ELR (cell line): ENCODE measurements around the gene IFT80.

Source experiments
- DNase-seq: peaks from one replicate; pipeline ENCODE4 v3.0.0-alpha.2; 2015; ENCODE audit warnings: low read depth

IFT80 gene

GRCh38 chr3:160399125-160400029, at the start of gene IFT80, which contains the start of gene SMC4:
Gene IFT80 (minus strand): TSS chr3:160399225. CDS start chr3:160384600, 14,625 bp downstream.
Gene SMC4 (plus strand): TSS chr3:160399650. CDS start chr3:160400827, 1,177 bp downstream.
- DNase-seq: peak; percentile 97

DNA sequence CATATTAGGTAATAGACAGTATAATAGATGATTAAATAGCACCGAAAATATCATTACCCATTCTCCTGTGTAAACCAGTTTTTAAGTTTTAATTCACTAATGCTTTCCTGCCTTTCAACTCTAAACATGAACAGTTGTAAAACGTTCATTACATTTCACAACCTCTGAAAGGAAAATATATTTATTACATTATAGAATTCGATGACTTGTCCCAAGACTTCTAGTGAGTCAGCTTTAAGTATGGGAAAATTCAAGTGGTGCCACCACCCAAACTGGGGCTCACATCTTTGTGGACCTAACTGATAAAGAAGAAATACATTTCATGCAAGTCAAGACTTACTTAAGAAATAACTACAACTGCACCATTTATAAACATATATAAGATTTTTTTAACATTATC, 48.5 kb upstream of the IFT80 start:
- DNase-seq: peak; percentile 78

DNA sequence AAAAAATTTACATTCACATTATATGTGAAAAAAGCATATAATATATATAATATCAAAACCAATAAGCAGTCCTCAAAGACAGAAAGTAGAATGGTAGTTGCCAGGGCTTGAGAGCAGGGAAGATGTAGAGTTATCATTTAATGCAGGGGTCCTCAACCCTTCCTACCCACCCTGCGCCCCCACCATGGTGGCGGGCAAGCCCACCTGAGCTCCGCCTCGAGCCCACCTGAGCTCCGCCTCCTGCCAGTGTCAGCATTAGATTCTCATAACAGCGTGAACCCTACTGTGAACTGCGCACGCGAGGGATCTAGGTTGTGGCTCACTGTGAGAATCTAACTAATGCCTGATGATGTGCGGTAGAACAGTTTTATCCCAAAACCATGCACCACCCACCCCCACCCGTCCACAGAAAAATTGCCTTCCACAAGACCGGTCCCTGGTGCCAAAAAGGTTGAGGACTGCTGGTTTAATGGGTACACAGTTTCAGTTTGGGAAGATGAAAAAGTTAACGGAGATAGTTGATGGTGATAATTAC, 47.6 kb upstream of the IFT80 start:
- no peak for DNase-seq

GRCh38 chr3:160445854-160446253, 46.8 kb upstream of the IFT80 start:
- no peak for DNase-seq

DNA sequence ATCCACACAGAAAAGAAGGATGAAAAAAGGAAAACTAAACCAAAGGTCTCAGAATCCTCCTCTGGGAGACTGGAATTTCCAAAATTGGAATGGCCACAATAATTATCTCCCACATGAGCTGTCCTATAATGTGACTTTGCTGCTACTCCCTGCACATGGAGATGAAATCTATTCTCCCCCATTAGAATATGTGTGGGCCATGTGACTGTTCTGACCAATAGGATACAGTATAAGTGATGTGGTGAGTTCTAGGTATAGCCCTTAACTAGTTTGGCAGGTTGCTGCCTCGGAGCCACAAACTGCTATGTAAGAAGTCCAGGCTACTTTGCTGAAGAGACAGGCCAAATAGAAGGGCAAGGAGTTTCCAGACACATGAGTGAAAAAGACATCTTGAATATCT, 45.4 kb upstream of the IFT80 start:
- DNase-seq: peak; percentile 27

DNA sequence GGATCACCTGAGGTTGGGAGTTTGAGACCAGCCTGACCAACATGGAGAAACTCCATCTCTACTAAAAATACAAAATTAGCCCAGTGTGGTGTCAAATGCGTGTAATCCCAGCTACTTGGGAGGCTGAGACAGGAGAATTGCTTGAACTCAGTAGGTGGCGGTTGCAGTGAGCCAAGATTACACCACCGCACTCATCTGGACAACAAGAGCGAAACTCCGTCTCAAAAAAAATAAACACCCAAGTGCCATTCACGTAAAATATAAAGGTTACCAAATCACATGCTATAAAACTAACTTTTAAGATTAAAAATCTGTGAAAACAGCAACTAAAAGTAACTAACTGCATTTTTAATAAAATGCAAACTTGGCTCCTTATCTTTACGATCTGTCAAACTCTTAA, 41.7 kb upstream of the IFT80 start:
- no peak for DNase-seq

- DNase-seq: no peak
Observed at GRCh38 chr3:160437083-160437455, 38.0 kb upstream of the IFT80 start.

DNA sequence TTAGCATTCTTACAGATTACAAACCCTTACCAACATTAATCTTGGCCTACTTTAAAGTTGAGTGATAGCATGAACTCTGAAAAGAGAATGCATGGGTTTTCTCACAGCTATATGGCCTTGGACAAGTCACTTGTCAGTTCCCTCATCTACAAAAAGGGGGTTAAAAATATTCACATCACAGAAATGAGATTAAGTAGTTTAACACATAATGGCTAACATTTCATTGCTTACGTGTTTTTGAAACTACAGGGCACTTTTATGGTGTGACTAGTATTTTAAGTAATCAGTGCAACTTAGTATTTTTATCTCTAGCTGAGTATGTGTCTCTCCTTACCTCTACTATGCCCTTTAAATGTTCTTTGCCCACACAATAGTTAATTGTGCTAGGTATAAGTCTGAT, 36.7 kb upstream of the IFT80 start:
- no peak for DNase-seq

GRCh38 chr3:160435095-160435494, 36.1 kb upstream of the IFT80 start:
- no peak for DNase-seq

GRCh38 chr3:160434071-160434470, 35.0 kb upstream of the IFT80 start:
- no peak for DNase-seq

DNA sequence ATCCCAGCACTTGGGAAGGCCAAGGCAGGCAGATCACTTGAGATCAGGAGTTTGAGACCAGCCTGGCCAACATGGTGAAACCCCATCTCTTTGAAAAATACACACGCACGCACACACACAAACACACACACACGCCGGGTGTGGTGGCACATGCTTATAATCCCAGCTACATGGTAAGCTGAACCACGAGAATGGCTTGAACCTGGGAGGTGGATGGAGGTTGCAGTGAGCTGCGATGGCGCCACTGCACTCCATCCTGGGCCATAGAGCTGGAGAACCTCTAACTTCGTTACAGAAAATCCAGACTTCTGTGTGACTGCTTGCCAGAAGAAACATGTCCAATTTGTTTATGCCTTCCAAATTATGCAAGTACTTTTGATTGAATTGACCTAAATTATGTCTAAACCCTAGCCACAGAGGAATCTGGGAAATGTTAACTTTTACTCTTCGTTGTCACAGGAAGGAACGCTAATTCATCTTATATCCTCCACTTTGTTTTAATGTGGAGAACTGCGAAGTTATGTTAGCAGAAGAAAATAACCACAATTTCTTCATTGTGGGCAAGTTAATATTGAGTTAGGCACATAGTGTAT, 28.9 kb upstream of the IFT80 start:
- no peak for DNase-seq

DNA sequence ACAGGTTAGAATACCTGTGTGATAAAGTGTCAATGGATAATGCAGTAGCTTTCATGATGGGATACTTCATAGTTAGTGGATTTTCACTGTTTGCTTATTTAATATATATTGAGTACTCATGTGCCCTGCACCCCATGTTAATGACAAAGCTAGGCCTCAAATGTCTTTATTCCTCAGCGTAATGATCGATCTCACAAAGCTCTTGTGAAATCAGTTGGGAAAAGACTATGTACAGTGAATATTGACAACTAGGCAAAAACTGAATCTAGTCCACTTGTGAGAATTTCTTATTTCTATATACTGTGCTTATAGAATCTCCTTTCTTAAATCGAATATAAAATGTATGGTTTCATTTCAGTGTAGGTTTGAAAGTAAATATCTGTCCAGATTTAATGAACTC, 18.3 kb upstream of the IFT80 start:
- no peak for DNase-seq

- DNase-seq: peak; percentile 85
Observed at GRCh38 chr3:160413613-160414248, 14.7 kb upstream of the IFT80 start.

DNA sequence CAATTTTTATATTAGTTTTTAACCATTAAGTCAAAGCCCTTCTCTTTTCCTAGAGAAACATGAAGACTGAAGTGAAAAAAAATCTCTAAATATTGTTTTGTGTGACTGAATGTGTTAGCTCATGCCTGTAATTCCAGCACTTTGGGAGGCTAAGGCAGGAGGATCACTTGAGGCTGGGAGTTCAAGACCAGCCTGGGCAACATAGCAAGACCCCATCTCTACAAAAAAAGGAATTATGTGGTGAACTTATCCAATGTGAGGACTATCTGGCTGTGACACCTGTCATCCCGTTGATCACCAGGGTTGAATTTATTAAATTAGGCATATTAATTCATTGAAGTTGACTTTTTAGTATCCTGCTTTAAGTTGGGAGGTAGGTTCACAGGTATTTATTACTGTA, 13.5 kb upstream of the IFT80 start:
- no peak for DNase-seq

DNA sequence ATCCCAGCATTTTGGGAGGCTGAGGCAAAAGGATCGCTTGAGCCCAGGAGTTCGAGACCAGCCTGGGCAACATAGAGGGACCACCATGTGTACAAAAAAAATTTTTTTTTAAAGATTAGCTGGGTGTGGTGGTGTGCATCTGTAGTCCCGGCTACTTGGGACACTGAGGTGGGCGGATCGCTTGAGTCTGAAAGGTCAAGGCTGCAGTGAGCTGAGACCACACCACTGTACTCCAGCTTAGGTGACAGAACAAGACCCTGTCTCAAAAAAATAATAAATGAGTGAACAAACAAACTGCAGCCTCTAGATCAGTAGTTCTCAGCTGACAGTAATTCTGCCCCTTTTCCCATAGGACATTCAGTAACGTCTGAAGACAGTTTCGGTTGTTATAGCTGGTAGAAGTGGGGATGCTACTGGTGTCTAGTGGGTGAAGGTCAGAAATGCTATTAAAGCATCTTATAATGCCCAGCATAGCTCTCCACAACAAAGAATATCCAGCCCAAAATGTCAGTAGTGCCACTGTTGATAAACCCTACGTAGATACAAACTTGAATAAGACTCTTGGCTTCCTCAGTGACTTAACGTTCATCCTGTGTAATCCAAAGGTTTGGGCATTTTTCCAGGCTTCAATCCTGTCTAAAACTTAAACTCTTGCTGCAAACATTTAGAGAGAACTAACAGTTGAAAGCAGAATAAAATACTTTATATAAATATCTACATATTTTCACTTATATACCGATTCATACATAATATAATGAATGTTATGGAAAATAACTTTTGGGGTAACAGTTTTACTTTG, 11.0 kb upstream of the IFT80 start:
- DNase-seq: no peak

DNA sequence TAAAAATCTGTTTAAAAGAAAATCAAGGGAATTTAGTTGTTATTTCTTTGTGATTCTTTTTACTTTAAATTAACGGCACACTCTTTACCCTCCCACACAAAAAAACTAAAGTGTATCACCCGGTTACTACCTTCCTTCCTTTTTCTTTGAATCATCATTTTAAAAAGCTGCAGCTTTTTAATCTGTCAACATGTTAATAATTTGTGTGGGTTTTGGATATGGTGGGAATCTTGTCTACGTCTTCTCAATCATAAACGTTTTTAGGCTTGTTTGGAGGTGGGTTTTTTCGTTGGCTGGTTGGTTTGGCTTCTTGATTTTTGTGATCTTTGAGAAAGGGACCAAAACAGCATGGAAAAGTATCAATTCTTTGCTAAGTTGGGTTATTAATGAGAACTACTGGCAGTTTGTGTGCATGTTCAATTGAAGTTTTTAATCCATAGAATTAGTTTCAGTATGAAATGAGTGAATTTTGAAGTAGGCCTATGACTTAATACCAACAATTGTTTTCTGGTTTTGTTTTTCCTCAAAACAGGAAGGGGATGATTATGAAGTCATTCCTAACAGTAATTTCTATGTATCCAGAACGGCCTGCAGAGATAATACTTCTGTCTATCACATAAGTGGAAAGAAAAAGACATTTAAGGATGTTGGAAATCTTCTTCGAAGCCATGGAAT, 4.9 kb upstream of the IFT80 start:
- peak; percentile 32 for DNase-seq

- no peak for DNase-seq
Observed at GRCh38 chr3:160403028-160403545, 4.1 kb upstream of the IFT80 start.

DNA sequence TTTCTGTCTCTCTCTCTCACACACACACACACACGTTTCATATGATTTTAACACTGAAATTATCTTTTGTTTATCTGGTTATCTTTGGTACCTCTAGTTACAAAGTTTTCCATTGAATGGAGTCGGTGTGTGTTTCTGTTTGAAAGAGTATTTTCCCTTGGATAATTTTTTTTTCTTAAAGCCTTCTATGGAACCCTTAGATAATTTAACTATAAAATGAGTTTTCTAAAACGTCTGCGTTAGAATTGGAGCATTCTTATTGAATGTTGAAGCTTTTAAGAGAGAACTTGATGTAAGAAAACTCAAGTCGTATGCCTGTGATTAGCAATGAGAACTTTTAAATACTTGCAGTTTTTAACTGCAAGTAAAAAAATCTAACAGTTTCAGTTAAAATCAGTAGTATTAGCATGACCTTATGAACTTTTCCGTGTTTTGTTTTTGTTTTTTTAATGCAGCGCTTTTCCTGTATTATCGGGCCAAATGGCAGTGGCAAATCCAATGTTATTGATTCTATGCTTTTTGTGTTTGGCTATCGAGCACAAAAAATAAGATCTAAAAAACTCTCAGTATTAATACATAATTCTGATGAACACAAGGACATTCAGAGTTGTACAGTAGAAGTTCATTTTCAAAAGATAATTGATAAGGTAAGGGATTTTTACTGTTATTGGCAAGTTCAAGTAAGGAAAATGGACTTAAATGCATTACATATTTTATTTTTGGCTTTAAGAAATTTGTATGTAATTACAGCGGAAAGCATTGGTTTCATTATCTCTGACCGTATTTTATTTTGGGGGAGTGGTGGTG, 3.4 kb upstream of the IFT80 start:
- no peak for DNase-seq

GRCh38 chr3:160401291-160402095, 2.5 kb upstream of the IFT80 start:
- peak; percentile 81 for DNase-seq
